Muscle of leg (tissue), 11 donors: ENCODE data around the gene AKAP7. TPM values are rescaled to one million over a fixed set of nuclear protein-coding genes. Genes with fewer than 3 reads are reported as not detected.
"Not testable (repeated sequence)": the region's sequence is repeated elsewhere in the genome, so short reads cannot be mapped to it uniquely, and the experiment has no call there.

Experiments
- DNase-seq: peaks from one replicate; pipeline ENCODE4 v3.0.0; 2013
- H3K27ac ChIP-seq: one replicate; pipeline ENCODE4 v1.5.1; 2013; ENCODE audit warnings: mild to moderate bottlenecking, low read length, control low read depth
- H3K27me3 ChIP-seq: one replicate; pipeline ENCODE4 v1.6.1; 2013; ENCODE audit warnings: low read length; ENCODE audit not compliant: control insufficient read depth, insufficient read depth
- H3K36me3 ChIP-seq: one replicate; pipeline ENCODE4 v1.6.1; 2013; ENCODE audit warnings: low read length; ENCODE audit not compliant: control insufficient read depth, insufficient read depth
- H3K4me1 ChIP-seq: one replicate; pipeline ENCODE4 v1.6.1; 2013; ENCODE audit warnings: low read length; ENCODE audit not compliant: control insufficient read depth, insufficient read depth
- H3K4me3 ChIP-seq: one replicate; pipeline ENCODE4 v1.5.1; 2013; ENCODE audit warnings: low read length, control low read depth
- H3K9me3 ChIP-seq: replicated peaks from 2 replicates; pipeline ENCODE4 v1.6.1; 2013; ENCODE audit warnings: low read depth, low read length; ENCODE audit not compliant: control insufficient read depth
- WGBS: methylation state at CpG from one replicate; pipeline ENCODE4 v1.1.5; 2013; ENCODE audit warnings: missing lambda C conversion rate; ENCODE audit not compliant: insufficient coverage; 5-methylcytosine and 5-hydroxymethylcytosine counted together
- polyA plus RNA-seq, 8 donors: library from polyadenylated mRNA; unstranded; fragments of 120-200 nt; gene quantifications; one replicate each; pipeline versions ENCODE4 v1.2.1 to v1.2.3, GENCODE V29; 2013; ENCODE audit warnings: inconsistent platforms in 1 of 8, low replicate concordance in 1 of 8; ENCODE audit not compliant: insufficient read length in 8 of 8, insufficient read depth in 1 of 8
- total RNA-seq: library from RNA; stranded (reverse); fragments of 120-200 nt; gene quantifications from one replicate; pipeline ENCODE4 v1.2.4, GENCODE V29; 2013

AKAP7 gene
- total and polyA plus RNA-seq, 9 donors: 11.0 to 17.5 (median 15.4) TPM

GRCh38 chr6:131285548-131285947 is 150.3 kb downstream of the AKAP7 start:
- Histone ChIP-seq H3K4me1 (peaks cover 3% of the 10 kb centered on the region), H3K4me3 (no peak overlapping the region), H3K27me3 (no peaks in the 10 kb centered on the region), H3K36me3 (peaks cover 2% of the 10 kb centered on the region), H3K9me3 (no peaks in the 10 kb centered on the region), H3K27ac (no peak overlapping the region)
- DNase-seq: peak; percentile 79
- no CpG with 5 or more reads among the region's 1 CpG for WGBS

- no peak for DNase-seq
- no peak overlapping the region for H3K27ac ChIP-seq
- H3K36me3 ChIP-seq: peaks cover 2% of the 10 kb centered on the region
- H3K4me3 ChIP-seq: no peak overlapping the region
- WGBS: no CpG with 5 or more reads among the region's 2 CpGs
- no peaks in the 10 kb centered on the region for H3K9me3 ChIP-seq
- peaks cover 3% of the 10 kb centered on the region for H3K4me1 ChIP-seq
- no peaks in the 10 kb centered on the region for H3K27me3 ChIP-seq
Measured at GRCh38 chr6:131286469-131287040, 151.3 kb downstream of the AKAP7 start.

- H3K36me3 ChIP-seq: no peaks in the 10 kb centered on the region
Measured at GRCh38 chr6:131288214-131288613, 152.9 kb downstream of the AKAP7 start.

GRCh38 chr6:131290955-131291354 is 155.7 kb downstream of the AKAP7 start:
- Histone ChIP-seq H3K27ac (no peak overlapping the region), H3K4me3 (no peak overlapping the region)
- 74% methylated on average over 2 of the region's 4 CpGs for WGBS

More at GRCh38 chr6:131288214-131288613, 152.9 kb downstream of the AKAP7 start:
- Histone ChIP-seq H3K4me3 (no peak overlapping the region), H3K27ac (no peak overlapping the region), H3K9me3 (no peaks in the 10 kb centered on the region), H3K4me1 (peaks cover 4% of the 10 kb centered on the region), H3K27me3 (no peaks in the 10 kb centered on the region)
- WGBS: 40% methylated on average over 1 of the region's 2 CpGs
- no peak for DNase-seq

GRCh38 chr6:131292145-131292938 is 157.1 kb downstream of the AKAP7 start:
- DNase-seq: peak; percentile 62
- H3K36me3 ChIP-seq: no peaks in the 10 kb centered on the region
- H3K9me3 ChIP-seq: no peaks in the 10 kb centered on the region
- no peak overlapping the region for H3K4me3 ChIP-seq
- 0% methylated on average over 1 of the region's 2 CpGs for WGBS
- H3K4me1 ChIP-seq: peaks cover 8% of the 10 kb centered on the region
- peak overlapping the region; percentile 17 for H3K27ac ChIP-seq
- H3K27me3 ChIP-seq: no peaks in the 10 kb centered on the region

More at GRCh38 chr6:131290955-131291354, 155.7 kb downstream of the AKAP7 start:
- Histone ChIP-seq H3K4me1 (peaks cover 8% of the 10 kb centered on the region), H3K9me3 (no peaks in the 10 kb centered on the region), H3K36me3 (no peaks in the 10 kb centered on the region), H3K27me3 (no peaks in the 10 kb centered on the region)
- no peak for DNase-seq

- Histone ChIP-seq H3K36me3 (no peaks in the 10 kb centered on the region), H3K4me1 (peaks cover 8% of the 10 kb centered on the region), H3K27ac (no peak overlapping the region), H3K27me3 (no peaks in the 10 kb centered on the region), H3K9me3 (no peaks in the 10 kb centered on the region), H3K4me3 (no peak overlapping the region)
- DNase-seq: no peak
- 20% methylated on average over 1 of the region's 3 CpGs for WGBS
Measured at GRCh38 chr6:131293472-131293911, 158.2 kb downstream of the AKAP7 start.

GRCh38 chr6:131295081-131295480 is 159.8 kb downstream of the AKAP7 start:
- DNase-seq: no peak
- Histone ChIP-seq H3K36me3 (no peaks in the 10 kb centered on the region), H3K4me3 (no peak overlapping the region), H3K27ac (no peak overlapping the region), H3K4me1 (peaks cover 8% of the 10 kb centered on the region), H3K9me3 (no peaks in the 10 kb centered on the region), H3K27me3 (no peaks in the 10 kb centered on the region)
- WGBS: 89% methylated on average over 8 of the region's 10 CpGs

- DNase-seq, H3K9me3 ChIP-seq, H3K4me3 ChIP-seq, H3K36me3 ChIP-seq, H3K4me1 ChIP-seq, H3K27ac ChIP-seq, H3K27me3 ChIP-seq: not testable (repeated sequence)
- 89% methylated on average over 7 of the region's 7 CpGs for WGBS
Measured at GRCh38 chr6:131300826-131301225, 165.6 kb downstream of the AKAP7 start.

- Histone ChIP-seq H3K36me3 (no peaks in the 10 kb centered on the region), H3K4me3 (no peak overlapping the region), H3K27ac (no peak overlapping the region), H3K4me1 (no peaks in the 10 kb centered on the region), H3K9me3 (no peaks in the 10 kb centered on the region), H3K27me3 (no peaks in the 10 kb centered on the region)
- no peak for DNase-seq
- WGBS: 73% methylated on average over 5 of the region's 6 CpGs
Measured at GRCh38 chr6:131303338-131303930, 168.2 kb downstream of the AKAP7 start.
